ENCODE results near the gene TRIP10. TPM values are rescaled to one million over a fixed set of nuclear protein-coding genes. Genes with fewer than 3 reads are reported as not detected.

The TRIP10 gene
- total and polyA plus RNA-seq, 2 of the 8 experiments (the other 6 are each of a cell fraction or from before 2014, with no cell fraction given) = 27.8 to 69.5 TPM

- Histone ChIP-seq H3K36me3 (ENCODE audit: control insufficient read depth in 2 of 4, insufficient read depth in 4 of 4, low read length in 3 of 4) (peaks cover 0 to 5% (median 0%) of the 10 kb centered on the region in 4 experiments; a peak in 1 of 8 replicates), H3K79me2 (ENCODE audit: control insufficient read depth in 1 of 2, insufficient read depth in 2 of 2, low read length in 2 of 2) (no peaks in the 10 kb centered on the region), H3K23ac (ENCODE audit: insufficient read length) (no peak overlapping the region), H4K20me1 (replicated peaks in 1 of 2; ENCODE audit: control insufficient read depth in 1 of 2, insufficient read depth in 2 of 2, low read length in 2 of 2) (peaks cover 0 to 8% of the 10 kb centered on the region in 2 experiments), H3K4ac (replicated peaks; ENCODE audit: insufficient read length, low read depth, low read length) (no peak overlapping the region), H3K27ac (ENCODE audit: low read depth, low read length) (no peak overlapping the region), H3K9ac (replicated peaks in 1 of 4; ENCODE audit: extremely low read depth in 1 of 4, low read depth in 3 of 4, low read length in 3 of 4) (no peak overlapping the region), H3K9me3 (ENCODE audit: insufficient read depth in 2 of 2, low read depth in 1 of 2, low read length in 1 of 2) (no peaks in the 10 kb centered on the region), H3K79me1 (ENCODE audit: low read depth, low read length) (no peaks in the 10 kb centered on the region), H4K91ac (replicated peaks; ENCODE audit: insufficient read length, low read length) (no peak overlapping the region), H3K27me3 (replicated peaks in 1 of 4; ENCODE audit: control insufficient read depth in 3 of 4, extremely low read depth in 1 of 4, insufficient read depth in 3 of 4, low read length in 3 of 4) (no peaks in the 10 kb centered on the region), H2BK120ac (replicated peaks; ENCODE audit: low read depth, low read length) (no peak overlapping the region), H2BK5ac (ENCODE audit: low read depth, low read length) (peak overlapping the region; percentile 35; the same call in 1 of the 2 replicates), H2BK12ac (ENCODE audit: low read depth, low read length) (no peak overlapping the region), H4K5ac (ENCODE audit: insufficient read length, low read depth, low read length) (no peak overlapping the region), H3K56ac (replicated peaks; ENCODE audit: insufficient read length, low read depth, low read length) (no peak overlapping the region), H4K8ac (ENCODE audit: extremely low read depth, insufficient read depth, low read length) (no peak overlapping the region), H3K4me1 (replicated peaks in 1 of 4; ENCODE audit: control insufficient read depth in 3 of 4, insufficient read depth in 4 of 4, low read length in 3 of 4) (peaks cover 0 to 13% (median 6%) of the 10 kb centered on the region in 4 experiments; a peak in 5 of 7 replicates), H2AFZ (ENCODE audit: low read length) (no peak overlapping the region), H3K4me2 (ENCODE audit: insufficient read depth in 1 of 2, low read depth in 2 of 2, low read length in 2 of 2) (no peak overlapping the region), H3K14ac (ENCODE audit: insufficient read length) (no peak overlapping the region), H2AK5ac (ENCODE audit: low read depth, low read length) (no peak overlapping the region), H2BK20ac (ENCODE audit: low read length) (no peak overlapping the region), H3K23me2 (ENCODE audit: low read depth, low read length) (no peaks in the 10 kb centered on the region), H3K4me3 (ENCODE audit: extremely low read depth in 1 of 4, insufficient read depth in 2 of 4, low read depth in 3 of 4, low read length in 4 of 4) (no peak overlapping the region), H3K18ac (ENCODE audit: extremely low read depth, low read length) (no peak overlapping the region; the same call in 1 of the 2 replicates), H2BK15ac (ENCODE audit: low read length) (no peak overlapping the region)
- no peak for DNase-seq (ENCODE audit: low read depth in 1 of 2, low spot score in 2 of 2)
- FAIRE-seq = no peak
- WGBS, 2 experiments (ENCODE audit: extremely low coverage in 1 of 2, insufficient coverage in 1 of 2, insufficient read length in 1 of 2, insufficient replicate concordance in 2 of 2, low coverage in 1 of 2, low lambda C conversion rate in 2 of 2, missing lambda C conversion rate in 1 of 2) = 95% methylated on average over 8 of the region's 8 CpGs; no CpG with 5 or more reads in 1 of the 2 experiments
- ChIA-PET CTCF (ENCODE audit: partially characterized antibody) (interaction anchor here (0.7 to 2.2 kb wide), 5 partner anchors 40 to 247 kb away, joined by 3 to 5 read pairs (median 3); partner anchors contain the start of genes DENND1C and TNFSF9), POLR2A (ENCODE audit: partially characterized antibody) (interaction anchor here (1.1 to 2.1 kb wide), 3 partner anchors 8 to 25 kb away, joined by 3 to 5 read pairs (median 3); partner anchors contain the start of gene GPR108)
- TF ChIP-seq USF2 (IDR thresholded peaks at IDR 0.05; ENCODE audit: low read length) = no peak
- TF ChIP-seq SP1 (IDR thresholded peaks at IDR 0.05; ENCODE audit: low read depth, low read length) = no peak
- no peak for TF ChIP-seq RAD21 (IDR thresholded peaks at IDR 0.05 in 1 of 2, conservative IDR thresholded peaks at IDR 0.05 in 1 of 2; ENCODE audit: low read depth in 2 of 2, low read length in 2 of 2)
- TF ChIP-seq TEAD4 (IDR thresholded peaks at IDR 0.05; ENCODE audit: low read depth, low read length) = no peak
- no peak for TF ChIP-seq TBP (IDR thresholded peaks at IDR 0.05; ENCODE audit: low read depth, low read length)
- TF ChIP-seq TAF7 (optimal IDR thresholded peaks at IDR 0.05; ENCODE audit: borderline replicate concordance, low read depth, low read length) = no peak
- no peak for TF ChIP-seq PHF8 (conservative IDR thresholded peaks at IDR 0.05; ENCODE audit: low read depth, low read length)
- no peak for TF ChIP-seq ATF2 (IDR thresholded peaks at IDR 0.05; ENCODE audit: low read length)
- TF ChIP-seq GABPA (IDR thresholded peaks at IDR 0.05; ENCODE audit: borderline replicate concordance, insufficient read depth, low read length) = no peak
- TF ChIP-seq KDM1A (IDR thresholded peaks at IDR 0.05; ENCODE audit: borderline replicate concordance, low read length) = no peak
Measured at GRCh38 chr19:6728346-6728745, 11.1 kb upstream of the TRIP10 start.
